Suprapubic skin (tissue), 3 donors: ENCODE results near the gene VPS41.

ENCODE experiments used
- CTCF ChIP-seq, 2 donors: fragments of 200-600 bp in 1 of 2; fragments of 450-650 bp in 1 of 2; sonication (generic) in 1 of 2; IDR thresholded peaks; one replicate each; pipeline ENCODE4 v1.5.1; 2016 to 2019; ENCODE audit warnings: antibody characterized with exemption in 2 of 2, mild to moderate bottlenecking in 1 of 2, moderate library complexity in 1 of 2
- EP300 ChIP-seq: sonication (generic); formaldehyde crosslinking; IDR thresholded peaks from one replicate; pipeline ENCODE4 v1.6.1; 2017; ENCODE audit warnings: antibody characterized with exemption
- POLR2A ChIP-seq, 2 donors: fragments of 450-650 bp; IDR thresholded peaks; one replicate each; pipeline ENCODE4 v1.6.1; 2017; ENCODE audit warnings: antibody characterized with exemption in 2 of 2, mild to moderate bottlenecking in 2 of 2, moderate library complexity in 2 of 2

DNA sequence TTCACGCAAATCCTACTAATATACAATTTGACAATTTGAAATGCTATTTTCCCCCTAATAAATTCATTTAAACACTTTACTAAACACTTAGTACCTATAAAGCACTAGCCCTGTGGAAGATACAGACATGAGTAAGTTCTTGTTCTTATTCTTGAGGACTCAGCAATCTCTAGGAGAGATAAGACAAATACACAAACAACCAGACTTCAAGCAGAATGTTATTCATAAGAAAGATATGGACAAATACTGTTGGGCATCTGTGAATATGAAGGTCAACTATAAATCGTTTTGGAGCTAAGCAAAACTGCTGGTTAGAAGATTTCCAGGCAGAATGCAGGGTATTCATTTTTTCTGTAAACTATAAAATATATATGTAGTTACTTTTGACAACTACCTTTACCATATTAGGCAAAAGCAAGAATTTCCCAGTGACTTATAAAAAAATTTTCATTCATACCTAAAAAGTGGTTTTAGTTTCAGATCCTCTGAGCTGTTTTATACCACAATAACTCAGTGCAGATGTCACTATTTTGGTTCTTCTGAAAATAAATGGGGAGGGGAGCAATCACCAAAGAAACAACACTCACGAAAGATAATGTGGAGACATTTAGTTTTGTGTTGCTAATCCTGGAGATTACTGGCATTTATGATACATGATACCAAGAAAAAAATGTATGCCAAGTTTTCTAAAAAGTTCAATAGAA is 3.8 kb downstream of the VPS41 start:
- TF ChIP-seq CTCF (IDR thresholded peaks at IDR 0.05) (no peak), EP300 (no peak), POLR2A (IDR thresholded peaks at IDR 0.05) (no peak)
